Stimulated activated CD8-positive, alpha-beta memory T cell treated with anti-CD3 and anti-CD28 coated beads, Interleukin-15, amount 100 ng/mL, for 4 hours (primary cell): Measurements from ENCODE around the gene STARD9.

ENCODE experiments used
- DNase-seq, 2 donors: peaks; one replicate each; pipeline ENCODE4 v3.0.0-alpha.2; 2020; ENCODE audit warnings: low read depth in 2 of 2

Gene STARD9

DNA sequence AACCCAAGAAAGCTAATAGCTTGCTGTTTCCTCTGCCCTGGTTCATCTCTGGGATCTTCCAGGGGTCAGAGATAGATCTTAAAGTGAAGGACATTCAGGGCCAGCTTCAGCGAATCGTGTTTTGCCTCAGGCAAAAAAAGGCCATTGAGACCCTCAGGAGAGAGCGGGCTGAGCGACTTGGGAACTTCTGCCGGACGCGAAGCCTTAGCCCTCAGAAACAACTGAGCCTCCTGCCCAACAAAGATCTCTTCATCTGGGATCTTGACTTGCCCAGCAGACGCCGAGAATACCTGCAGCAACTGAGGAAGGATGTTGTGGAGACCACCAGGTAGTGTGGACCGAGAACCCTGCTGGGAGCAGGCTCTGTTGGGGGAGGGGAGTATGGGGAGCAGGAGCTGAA is 119.0 kb downstream of the STARD9 start:
- DNase-seq, result no peak

DNA sequence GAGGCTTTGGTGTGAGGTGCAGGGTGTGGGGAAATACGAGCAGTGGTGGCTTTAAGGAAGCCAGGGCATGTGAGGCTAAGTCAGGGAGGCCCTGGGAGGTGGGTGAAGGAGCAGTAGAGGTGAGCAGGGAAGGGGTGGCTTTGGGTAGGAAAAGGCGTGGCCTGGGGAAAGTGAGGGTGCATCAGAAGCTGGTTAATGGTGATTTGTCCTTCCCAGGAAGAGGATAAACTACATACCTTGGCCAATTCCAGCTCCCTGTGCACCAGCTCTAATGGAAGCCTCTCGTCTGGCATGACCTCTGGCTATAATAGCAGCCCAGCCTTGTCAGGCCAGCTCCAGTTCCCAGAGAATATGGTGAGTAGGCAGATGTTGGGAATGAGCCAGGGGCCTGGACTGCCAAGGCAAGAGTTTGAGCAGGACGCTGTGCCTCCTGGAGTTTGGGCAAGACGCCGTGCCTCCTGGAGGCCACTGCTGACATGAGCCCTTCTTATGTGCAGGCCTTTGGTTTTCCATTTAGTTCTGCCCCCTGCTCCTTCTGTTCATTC is 120.2 kb downstream of the STARD9 start:
- no peak for DNase-seq

DNA sequence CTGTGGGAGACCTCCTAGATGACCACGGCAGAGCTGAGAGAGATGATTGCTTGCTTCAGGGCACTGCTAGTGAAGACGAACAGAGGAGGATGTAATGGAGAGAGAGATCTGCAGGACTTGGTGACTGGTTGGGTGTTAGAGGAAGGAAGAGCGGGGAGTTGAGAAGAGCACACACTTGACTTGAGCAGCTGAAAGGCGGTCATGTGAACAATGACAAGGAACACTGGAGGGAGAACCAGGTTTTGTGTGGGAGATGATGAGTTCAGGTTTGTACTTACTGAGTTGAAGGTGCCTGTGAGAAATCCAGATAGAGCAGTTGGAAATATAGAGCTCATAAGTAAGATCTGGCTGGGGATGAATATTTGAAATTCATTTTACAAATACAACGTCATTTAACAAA is 121.2 kb downstream of the STARD9 start:
- DNase-seq, result no peak

DNA sequence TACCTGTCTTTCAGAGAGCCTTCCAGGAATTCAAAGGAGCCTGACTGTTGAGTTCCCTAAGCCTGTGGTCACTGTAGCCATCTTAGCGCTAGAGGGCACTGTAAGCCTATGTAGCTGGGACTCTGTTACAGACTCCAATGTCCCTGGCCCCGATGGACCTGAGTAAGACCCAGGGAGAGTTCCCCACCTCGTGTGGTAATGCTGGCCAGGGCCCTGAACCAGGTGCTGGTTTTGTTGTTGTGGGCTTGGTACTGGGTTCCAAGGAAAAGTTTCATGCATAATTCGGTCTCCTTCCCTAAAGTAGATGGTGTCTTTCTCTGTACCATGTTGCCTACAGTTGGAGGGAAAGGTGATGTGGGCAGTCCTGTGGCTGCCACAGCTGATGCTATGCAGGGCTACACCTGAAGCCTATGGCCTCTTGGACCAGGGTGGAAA is 129.1 kb downstream of the STARD9 start:
- peak in 1 of 2 donors; percentile 13 for DNase-seq

DNA sequence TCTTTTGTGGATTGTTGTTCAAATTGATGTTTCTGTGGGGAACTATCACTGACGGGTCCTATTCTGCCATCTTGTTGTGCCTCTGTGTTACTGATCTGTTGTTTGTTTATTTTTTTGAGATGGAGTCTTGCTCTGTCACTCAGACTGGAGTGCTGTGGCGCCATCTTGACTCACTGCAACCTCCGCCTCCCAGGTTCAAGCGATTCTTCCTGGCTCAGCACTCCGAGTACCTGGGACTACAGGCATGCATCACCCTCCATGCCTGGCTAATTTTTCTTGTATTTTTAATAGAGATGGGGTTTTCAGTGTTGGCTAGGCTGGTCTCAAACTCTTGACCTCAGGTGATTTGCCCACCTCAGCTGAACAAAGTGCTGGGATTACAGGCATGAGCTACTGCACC is 129.9 kb downstream of the STARD9 start:
- DNase-seq, result no peak

DNA sequence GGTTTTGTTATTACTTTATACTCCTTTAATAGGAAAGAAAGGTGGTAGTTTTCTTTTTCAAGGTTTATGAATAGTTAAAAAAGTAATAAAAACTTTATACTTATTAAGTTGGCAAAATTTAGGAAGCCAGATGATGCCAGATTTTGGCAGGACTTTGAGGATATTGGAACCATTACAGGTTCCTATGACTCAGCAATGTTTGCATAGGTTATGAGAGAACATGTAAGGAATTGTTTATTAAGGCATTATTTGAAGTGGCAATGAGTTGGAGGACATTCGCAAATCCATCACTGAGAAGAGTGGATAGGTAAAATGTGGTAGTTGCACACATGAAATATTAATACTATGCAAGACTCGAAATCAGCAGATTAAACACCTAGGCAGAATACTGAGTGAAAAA is 131.7 kb downstream of the STARD9 start:
- no peak for DNase-seq

DNA sequence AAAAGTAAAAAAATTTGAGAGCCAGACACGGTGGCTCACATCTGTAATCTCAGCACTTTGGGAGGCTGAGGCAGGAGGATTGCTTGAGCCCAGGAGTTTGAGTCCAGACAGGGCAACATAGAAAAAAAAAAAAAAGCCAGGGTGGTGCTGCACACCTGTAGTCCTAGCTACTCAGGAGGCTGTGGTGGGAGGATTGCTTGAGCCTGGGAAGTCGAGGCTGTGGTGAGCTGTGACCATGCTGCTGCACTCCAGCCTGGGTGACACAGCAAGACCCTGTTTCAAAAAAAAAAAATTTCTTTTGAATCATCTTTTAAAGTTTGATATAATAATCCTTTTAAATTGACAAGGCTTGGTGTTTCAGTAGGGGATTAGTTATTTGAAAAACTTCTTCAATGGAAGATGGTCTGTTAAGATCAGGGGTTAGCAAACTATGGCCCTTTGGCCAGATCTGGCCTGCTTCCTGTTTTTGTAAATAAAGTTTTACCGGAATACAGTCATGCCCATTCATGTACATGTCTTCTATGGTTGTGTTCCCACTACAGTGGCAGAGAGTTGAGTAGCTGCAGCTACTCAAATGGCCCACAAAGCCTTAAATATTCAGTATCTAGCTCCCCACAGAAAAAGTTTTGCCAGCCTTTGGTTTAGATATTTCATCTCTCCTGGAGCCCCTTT is 132.6 kb downstream of the STARD9 start:
- no peak for DNase-seq

DNA sequence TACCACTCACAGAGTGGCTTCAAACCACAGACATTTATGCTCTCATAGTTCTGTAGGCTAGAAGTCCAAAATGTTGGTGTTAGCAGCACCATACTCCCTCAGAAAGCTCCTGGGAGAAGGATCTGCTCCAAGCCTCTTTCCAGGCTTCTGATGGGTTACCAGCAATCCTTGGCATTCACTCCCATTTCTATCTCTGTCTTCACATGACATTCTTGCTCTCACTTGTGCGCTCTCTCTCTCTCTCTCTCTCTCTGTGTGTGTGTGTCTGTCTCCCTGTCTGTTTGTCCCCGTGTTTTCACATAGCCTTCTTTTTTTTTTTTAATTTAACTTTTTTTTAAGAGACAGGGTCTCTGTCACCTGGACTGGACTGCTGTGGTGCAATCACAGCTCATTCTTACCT is 135.3 kb downstream of the STARD9 start:
- no peak for DNase-seq

DNA sequence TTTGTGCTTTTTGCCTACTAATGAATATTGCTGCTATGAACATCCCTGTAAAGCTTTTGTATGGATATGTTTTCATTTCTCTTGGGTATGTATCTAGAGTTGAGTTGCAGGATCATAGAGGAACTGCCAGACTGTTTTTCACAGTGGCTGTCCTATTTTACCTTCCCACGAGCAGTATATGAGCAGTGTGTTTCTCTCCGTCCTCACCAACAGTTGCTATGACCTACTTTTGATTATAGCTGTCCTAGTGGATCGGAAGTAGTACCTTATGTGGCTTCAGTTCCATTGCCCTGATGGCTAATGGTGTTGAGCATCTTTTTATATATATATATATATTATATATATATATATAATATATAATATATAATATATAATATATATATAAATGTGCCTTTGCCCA is 136.3 kb downstream of the STARD9 start:
- no peak for DNase-seq

DNA sequence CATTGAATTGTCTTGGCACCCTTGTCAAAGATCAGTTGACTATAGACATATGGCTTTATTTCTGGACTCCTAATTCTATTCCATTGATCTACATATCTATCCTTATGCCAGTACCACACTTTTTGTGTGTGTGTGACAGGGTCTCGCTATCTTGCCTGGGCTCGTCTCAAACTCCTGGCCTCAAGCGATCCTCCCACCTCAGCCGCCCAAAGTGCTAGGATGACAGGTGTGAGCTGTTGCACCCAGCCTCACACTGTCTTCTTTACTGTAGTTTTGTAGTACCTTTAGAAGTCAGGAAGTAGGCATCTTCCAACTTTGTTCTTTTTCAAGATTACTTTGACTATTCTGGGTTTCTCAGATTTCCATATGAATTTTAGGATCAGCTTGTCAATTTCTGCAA is 137.2 kb downstream of the STARD9 start:
- DNase-seq, result no peak

DNA sequence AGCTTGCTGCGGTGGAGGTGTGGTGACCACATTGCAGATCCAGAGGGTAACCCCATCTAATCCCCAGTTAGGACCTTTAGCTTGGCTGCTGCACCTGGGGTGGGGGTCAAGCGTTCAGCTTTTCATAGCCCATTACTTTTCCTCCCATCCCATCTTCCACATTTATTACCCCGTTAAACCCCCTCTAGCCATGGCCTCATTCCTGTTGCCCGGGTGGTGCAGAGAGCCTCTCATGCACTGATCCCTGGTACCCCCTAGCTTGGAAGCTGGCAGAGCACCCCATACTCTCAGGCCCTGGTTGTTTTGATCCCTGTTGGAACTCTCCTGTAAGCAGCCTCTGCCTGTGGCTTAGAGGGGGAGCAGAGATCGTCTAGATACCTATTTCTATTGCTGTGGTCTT is 140.7 kb downstream of the STARD9 start:
- DNase-seq, result no peak

DNA sequence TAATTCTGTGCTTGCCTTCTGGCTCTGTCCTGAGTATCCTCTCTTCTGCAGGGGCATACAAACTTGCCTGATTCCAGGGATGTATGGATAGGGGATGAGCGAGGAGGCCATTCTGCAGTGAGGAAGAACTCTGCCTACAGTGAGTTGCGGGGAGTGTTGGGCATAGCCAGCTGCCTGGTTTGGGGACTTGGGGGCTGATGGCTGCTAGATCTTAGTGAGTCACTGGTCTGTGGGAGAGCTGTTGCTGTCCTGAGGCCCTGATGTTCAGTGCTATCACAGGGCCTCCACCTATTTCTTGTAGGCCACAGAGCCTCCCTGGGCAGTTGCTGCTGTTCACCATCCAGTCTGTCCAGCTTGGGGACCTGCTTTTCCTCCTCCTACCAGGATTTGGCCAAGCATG is 141.2 kb downstream of the STARD9 start:
- DNase-seq, result no peak

DNA sequence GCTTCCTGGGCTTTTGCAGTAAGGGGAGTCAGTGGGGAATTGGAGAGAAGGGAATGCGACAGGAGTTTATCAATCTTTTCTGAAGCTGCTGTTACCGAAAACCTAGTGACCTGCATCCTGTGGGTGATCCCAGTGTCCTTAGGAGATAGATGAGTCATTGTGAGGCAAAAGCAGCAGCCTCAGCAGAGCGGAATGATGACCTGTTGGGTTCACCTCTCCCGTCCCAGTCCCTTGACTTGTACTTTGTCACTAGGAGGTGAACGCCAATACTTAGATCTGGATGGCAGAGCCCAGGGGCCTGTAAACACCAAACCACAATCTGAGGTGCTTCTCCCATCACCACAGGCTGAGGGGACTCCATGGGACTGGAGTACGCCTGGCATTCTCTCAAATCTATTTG is 143.6 kb downstream of the STARD9 start:
- no peak for DNase-seq

DNA sequence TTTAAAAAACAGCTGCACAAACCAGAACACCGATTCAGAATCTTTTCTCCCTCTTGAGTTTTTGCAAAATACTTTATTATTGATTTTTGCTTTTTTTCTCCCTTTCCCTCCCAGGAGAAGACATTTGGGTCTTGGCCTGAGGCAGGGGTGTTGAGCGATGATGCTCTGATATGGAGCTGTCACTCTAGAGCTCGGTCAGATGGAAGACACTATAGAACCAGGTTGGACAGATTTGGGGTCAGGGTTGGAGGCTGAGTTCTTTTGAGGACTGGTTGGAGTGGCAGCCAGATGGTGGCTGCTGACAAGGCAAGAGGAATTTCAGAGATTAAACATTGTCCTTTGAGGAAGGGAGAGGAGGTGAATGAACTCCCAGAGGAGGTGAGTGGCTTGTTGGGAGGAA is 144.7 kb downstream of the STARD9 start:
- no peak for DNase-seq

DNA sequence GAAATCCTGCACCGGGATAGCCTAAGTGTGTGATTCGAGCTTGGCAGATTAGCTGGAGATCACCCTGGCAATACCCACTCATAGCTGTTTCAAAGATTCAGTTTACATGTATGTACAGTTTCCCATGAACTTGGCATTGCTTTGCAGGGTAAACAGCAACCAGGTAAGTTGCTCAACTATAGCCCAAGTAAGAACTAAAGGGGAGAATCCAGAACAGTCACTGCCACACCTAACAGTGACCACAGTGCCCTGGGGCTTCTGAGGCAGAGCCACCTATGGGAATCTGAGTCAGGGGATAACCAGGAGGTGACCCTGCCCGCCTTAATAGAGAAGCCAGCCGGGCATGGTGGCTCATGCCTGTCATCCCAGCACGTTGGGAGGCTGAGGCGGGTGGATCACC is 145.6 kb downstream of the STARD9 start:
- no peak for DNase-seq

DNA sequence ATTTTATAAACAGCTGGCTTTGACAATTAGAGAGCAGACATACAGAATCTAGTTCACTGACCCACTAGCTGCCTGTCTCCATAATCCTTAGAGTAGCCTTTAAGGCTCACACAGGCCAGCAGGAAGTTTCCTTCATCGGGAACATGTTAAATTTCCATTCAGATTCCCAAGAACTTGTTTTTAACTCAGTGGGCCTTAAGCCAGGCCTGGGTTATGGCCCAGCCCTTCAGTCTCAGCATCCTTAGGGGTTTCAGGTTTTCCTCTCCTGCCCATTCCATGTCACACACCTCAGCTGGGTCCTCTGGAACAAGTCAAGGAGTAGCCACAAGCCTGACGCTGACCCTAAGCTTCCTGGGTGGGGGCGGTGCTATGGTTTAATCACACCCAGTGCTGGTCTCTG is 146.5 kb downstream of the STARD9 start:
- no peak for DNase-seq

DNA sequence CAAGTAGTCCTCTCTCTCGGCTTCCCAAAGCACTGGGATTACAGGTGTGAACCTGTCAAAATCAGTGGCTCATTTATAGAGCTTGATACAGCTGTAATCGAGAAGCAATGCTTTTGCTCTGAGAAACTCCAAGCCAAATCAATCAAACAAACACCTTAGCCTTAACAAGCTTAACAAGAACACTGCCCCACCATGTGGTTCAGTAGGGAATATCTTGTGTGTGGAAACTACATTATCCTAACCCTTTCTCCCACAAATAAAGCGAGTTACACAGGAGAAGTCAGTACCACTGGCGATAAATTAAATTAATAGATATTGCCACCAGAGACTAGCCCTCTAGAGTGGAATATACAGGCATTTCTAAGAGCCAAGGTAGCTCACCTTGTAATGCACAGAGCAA is 147.7 kb downstream of the STARD9 start:
- DNase-seq, result no peak

DNA sequence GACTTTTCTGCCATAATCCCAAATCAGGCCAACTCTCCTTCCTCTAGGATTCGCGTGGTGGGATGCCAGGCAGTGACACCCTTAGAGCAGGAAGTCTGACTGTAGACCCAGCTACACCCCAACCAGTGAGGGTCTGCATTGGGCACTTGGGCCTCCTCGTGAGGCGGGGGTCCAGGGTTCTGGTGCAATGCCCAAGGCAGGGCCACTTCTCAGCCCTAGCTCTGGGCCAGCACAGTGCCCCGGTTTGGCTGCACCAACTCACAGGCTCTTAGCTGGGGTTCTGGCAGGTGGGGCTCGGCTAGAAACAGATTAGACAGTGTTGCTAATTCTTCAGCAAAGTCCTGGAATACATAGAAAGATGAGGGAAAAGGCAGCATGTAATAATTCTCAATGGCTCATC is 148.9 kb downstream of the STARD9 start:
- DNase-seq, result no peak

DNA sequence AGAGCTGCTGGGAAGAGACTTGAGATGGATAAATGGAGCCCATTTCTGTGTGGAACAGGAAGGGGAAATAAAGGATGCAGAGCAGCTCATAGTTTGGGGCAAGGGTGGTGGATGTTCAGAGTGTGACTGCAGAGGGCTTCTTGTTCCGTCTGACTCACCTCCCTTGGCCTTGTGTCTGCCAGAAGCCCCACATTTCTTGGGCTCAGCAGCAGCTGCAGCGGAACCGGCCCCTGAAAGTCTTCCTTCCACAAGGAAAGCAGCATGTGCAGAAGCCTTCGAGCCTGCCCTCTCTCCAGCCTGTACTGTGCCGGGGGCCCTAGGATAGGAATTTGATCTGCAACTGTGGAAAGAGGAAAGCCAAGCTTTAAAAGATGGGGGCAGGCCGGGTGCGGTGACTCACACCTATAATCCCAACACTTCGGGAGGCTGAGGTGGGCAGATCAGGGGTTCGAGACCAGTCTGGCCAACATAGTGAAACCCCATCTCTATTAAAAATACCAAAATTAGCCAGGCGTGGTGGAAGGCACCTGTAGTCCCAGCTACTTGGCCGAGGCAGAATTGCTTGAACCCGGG is 150.0 kb downstream of the STARD9 start:
- DNase-seq, result no peak

DNA sequence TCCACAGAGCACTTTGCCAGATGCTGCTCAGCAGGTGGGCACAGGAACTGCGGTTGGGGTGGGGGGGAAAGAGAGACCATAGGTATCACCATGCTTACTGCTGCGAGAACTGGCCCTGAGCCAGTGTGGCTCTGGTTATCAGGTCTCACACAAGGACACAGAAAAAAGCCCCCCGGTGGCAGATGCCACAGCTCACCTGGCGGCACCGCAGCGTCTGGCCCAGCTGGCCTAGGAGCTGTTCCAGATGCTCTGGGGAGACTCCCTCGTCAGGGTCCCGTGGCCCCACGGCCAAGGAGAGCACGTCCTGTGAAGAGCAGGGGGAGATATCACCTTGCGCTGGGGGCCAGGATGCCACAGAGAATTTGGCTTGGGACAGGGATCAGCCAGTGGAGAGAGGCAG is 150.7 kb downstream of the STARD9 start:
- DNase-seq, result no peak

DNA sequence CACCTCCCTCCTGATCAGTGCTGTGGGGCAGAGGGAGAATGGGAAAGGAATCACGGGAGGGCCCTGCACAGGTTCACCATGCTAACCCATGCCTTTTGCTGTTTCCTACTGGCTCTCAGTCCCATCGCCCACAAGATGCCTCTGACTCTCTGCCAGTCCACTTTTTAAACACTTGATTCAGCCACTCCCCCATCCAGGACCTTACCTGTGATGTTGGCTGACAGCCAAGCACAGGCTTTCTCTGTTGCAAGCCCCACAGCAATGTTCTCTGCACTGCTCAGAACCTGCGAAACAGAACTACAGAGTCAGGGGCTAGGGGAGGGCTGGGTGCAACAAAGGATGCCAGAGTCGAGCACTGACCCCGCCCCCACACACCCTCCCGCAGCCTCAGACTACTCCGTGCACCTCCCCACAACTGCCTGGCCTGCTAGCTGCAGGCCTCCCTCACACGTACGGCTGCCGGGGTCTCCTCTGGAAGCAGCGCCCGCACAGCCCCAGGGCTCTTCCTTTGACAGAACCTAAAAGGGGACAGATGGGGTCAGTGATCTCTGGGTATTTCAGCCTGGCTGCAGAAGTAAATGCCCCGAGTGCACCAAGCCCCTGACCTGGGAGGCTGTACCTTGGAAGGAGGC is 152.5 kb downstream of the STARD9 start:
- no peak for DNase-seq

DNA sequence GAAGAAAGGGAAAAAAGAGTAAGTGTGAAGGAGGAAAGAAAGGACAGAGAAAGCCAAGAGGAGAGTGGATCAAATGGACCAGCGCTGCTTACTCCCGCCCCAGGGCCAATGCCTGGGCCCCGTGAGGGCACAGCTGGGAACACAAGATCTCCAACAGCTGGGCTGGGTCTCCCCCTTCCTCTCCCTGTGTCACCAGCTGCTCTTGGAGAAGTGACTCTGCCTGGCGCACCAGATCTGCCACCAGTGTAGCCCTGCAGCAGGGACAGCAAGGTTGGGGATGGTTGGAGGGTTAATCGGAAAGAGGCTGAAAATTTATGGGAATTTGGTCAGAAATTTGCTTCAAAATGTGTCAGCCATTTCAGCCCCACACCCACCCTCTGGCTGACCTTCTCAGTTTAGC is 153.2 kb downstream of the STARD9 start:
- no peak for DNase-seq

DNA sequence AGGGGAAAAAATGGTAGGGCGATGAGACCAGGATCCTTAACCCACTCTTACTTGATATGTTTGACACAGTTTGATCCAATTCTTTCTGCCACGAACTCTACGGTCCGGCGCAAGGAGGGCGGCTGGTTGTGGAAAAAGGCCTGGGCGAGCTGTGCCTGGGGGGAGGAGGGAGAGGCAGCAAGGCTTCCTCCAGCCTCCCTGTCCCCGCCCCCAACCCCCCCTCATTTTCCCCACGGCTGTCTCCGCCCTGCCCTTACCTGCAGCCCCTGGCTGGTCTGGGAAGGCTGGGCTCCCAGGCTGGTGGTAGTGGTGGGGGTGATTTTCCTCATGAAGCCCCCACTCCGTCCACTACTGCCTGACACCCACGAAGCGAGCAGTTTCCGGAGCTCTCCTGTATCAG is 153.6 kb downstream of the STARD9 start:
- no peak for DNase-seq
